Measurements from ENCODE around the gene RGP1.

Gene RGP1

GRCh38 chr9:35728041-35728971, 20.8 kb upstream of the RGP1 start:
- peak overlapping the region; percentile 57 for H3K4me3 ChIP-seq (ENCODE audit: low read depth, low read length)
- no peak for TF ChIP-seq CTCF (IDR thresholded peaks at IDR 0.05; ENCODE audit: low read depth, low read length, missing control alignments)
- DNase-seq (ENCODE audit: low read depth) = no peak

DNA sequence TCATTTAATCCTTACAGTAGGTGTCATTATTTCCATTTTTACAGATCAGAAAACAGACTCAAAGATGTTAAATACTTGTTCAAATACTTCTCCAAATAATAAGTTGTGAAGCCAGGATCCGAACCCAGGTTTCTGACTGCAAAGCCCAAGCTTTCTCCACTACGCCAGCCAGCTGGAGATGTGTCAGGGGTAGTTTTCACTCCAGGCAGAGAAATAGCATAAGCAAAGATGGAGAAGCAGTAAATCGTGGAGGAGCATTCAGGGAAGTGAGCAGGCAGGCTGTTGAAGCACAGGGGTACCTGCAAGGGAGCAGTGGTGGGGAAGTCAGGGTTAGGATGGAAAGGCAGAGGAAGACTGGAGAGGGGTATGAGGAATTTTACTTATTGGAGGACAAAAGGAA, 20.0 kb upstream of the RGP1 start:
- H3K4me3 ChIP-seq (ENCODE audit: low read depth, low read length) = peak overlapping the region; percentile 71
- DNase-seq (ENCODE audit: low read depth) = no peak
- TF ChIP-seq CTCF (IDR thresholded peaks at IDR 0.05; ENCODE audit: low read depth, low read length, missing control alignments) = no peak

GRCh38 chr9:35729700-35730485, 19.2 kb upstream of the RGP1 start:
- peak overlapping the region; percentile 71 for H3K4me3 ChIP-seq (ENCODE audit: low read depth, low read length)
- no peak for DNase-seq (ENCODE audit: low read depth)
- TF ChIP-seq CTCF (IDR thresholded peaks at IDR 0.05; ENCODE audit: low read depth, low read length, missing control alignments) = peak; percentile 78

DNA sequence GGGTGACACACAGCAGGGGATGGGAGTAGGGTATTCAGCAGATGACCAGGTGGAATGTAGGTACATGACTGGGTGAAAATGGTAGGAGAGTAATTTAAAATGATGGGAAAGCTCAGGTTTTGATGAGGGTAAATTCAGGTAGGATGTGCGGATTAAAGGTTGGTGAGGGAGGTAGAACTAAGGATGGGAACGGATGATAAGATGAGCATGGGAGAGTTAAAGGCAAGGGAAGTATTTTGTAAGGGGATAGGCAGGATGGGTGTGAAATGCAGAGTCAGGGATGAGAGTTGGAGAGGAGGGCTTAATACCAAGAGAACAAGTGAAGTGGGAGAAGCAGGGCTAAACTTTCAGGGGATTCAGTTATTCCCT, 18.6 kb upstream of the RGP1 start:
- no peak for TF ChIP-seq CTCF (IDR thresholded peaks at IDR 0.05; ENCODE audit: low read depth, low read length, missing control alignments)
- no peak for DNase-seq (ENCODE audit: low read depth)
- H3K4me3 ChIP-seq (ENCODE audit: low read depth, low read length) = peak overlapping the region; percentile 71

DNA sequence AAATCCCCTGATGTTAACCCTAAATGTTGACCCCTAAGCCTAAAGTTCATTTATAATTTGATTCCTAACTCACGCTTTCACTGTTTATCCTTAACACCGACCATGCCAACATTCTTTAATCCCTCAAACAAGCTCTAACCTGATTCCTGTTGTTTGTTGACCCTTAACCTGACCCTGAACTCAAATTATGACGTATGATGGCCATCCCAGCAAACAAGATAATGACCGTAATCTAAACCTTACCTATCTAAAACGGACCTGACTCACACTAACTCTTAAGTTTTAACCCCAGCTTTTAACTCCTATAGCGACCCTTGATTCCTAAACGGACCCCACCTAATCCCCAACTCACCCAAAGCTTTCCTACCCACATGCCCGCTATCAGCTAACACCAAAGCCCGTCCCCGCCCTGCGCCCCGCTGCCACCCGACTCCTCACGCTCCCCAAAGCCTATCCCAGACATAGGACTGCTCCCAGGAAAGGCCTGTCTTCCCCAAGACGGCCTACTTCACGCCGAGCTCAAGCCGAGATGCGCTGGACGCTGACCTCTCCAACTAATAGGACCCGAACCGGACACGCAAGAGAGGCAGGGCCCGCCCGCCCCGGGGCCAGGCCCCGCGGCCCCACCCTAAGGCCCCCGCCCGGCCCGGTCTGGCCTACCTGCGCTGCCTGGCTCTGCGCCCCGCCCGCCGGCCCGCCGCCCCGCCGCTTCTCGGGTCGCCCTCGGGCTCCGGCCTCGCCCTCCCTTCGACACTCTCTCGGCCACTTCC, 17.5 kb upstream of the RGP1 start:
- DNase-seq (ENCODE audit: low read depth) = no peak
- no peak for TF ChIP-seq CTCF (IDR thresholded peaks at IDR 0.05; ENCODE audit: low read depth, low read length, missing control alignments)

GRCh38 chr9:35732185-35732799, 16.8 kb upstream of the RGP1 start, which contains the start of the genes CREB3 and TLN1:
Gene CREB3, plus strand, starts transcription at chr9:35732666. Its CDS starts 107 bp downstream, at chr9:35732773.
Gene TLN1, minus strand, starts transcription at chr9:35732195. Its CDS starts 6,501 bp downstream, at chr9:35725694.
- TF ChIP-seq CTCF (IDR thresholded peaks at IDR 0.05; ENCODE audit: low read depth, low read length, missing control alignments) = no peak
- peak; percentile 94 for DNase-seq (ENCODE audit: low read depth)
- peak within 1 kb of the TSS; percentile 71 for H3K4me3 ChIP-seq (ENCODE audit: low read depth, low read length)

More for the DNA sequence above, 17.5 kb upstream of the RGP1 start:
- peak overlapping the region; percentile 71 for H3K4me3 ChIP-seq (ENCODE audit: low read depth, low read length)

Measured in GM12864 (cell line).